GM21526 (cell line): ENCODE data around the gene PCYOX1L.
A peak's percentile ranks its signal among the peaks of the same experiment; 100 is the strongest.

Source experiments
- ATAC-seq: cut with Tn5 transposase; IDR thresholded peaks from one replicate; pipeline ENCODE4 v1.9.1; 2021; ENCODE audit warnings: moderate library complexity; ENCODE audit not compliant: unreplicated experiment, low FRiP score

The PCYOX1L gene

GRCh38 chr5:149366169-149366729 lies 8.4 kb downstream of the PCYOX1L start:
- no peak for ATAC-seq

GRCh38 chr5:149367249-149367971 lies 9.6 kb downstream of the PCYOX1L start:
- peak; percentile 64 for ATAC-seq

GRCh38 chr5:149367972-149368645 lies 10.3 kb downstream of the PCYOX1L start:
- ATAC-seq: no peak

GRCh38 chr5:149370878-149371277 lies 13.0 kb downstream of the PCYOX1L start:
- ATAC-seq: no peak

- ATAC-seq: peak; percentile 80
These were observed 13.6 kb downstream of the PCYOX1L start for GRCh38 chr5:149371296-149371962.

- ATAC-seq: no peak
These were observed 14.4 kb downstream of the PCYOX1L start for GRCh38 chr5:149372076-149372795.

- no peak for ATAC-seq
These were observed 15.1 kb downstream of the PCYOX1L start for GRCh38 chr5:149372932-149373331.

- no peak for ATAC-seq
These were observed 16.5 kb downstream of the PCYOX1L start for GRCh38 chr5:149374303-149374702.

GRCh38 chr5:149374801-149375200 lies 17.0 kb downstream of the PCYOX1L start:
- no peak for ATAC-seq

GRCh38 chr5:149375434-149375833 lies 17.6 kb downstream of the PCYOX1L start:
- no peak for ATAC-seq

- no peak for ATAC-seq
These were observed 18.3 kb downstream of the PCYOX1L start for GRCh38 chr5:149376104-149376503.

- no peak for ATAC-seq
These were observed 19.0 kb downstream of the PCYOX1L start for GRCh38 chr5:149376711-149377447.

- no peak for ATAC-seq
These were observed 20.5 kb downstream of the PCYOX1L start for GRCh38 chr5:149378241-149378820.

- no peak for ATAC-seq
These were observed 21.4 kb downstream of the PCYOX1L start, which contains the start of gene IL17B for GRCh38 chr5:149379177-149379761. Gene IL17B, minus strand, starts transcription at chr5:149379292. Its CDS starts 67 bp downstream, at chr5:149379225.

- no peak for ATAC-seq
These were observed 22.1 kb downstream of the PCYOX1L start for GRCh38 chr5:149379818-149380374.

GRCh38 chr5:149380466-149381121 lies 22.7 kb downstream of the PCYOX1L start:
- ATAC-seq: no peak

GRCh38 chr5:149381261-149381985 lies 23.6 kb downstream of the PCYOX1L start:
- peak; percentile 4 for ATAC-seq

- ATAC-seq: peak; percentile 72
These were observed 24.1 kb downstream of the PCYOX1L start for GRCh38 chr5:149381986-149382338.
